HG03378 (cell line): ENCODE data around the gene MYDGF.

Experiments used
- ATAC-seq: cut with Tn5 transposase; IDR thresholded peaks from one replicate; pipeline ENCODE4 v1.9.1; 2021; ENCODE audit warnings: mild to moderate bottlenecking, moderate library complexity; ENCODE audit not compliant: unreplicated experiment

Gene MYDGF

GRCh38 chr19:4647676-4648644 lies 22.2 kb downstream of the MYDGF start:
- no peak for ATAC-seq

GRCh38 chr19:4645718-4646117 lies 24.4 kb downstream of the MYDGF start:
- ATAC-seq: no peak

- no peak for ATAC-seq
These were observed 27.5 kb downstream of the MYDGF start for GRCh38 chr19:4642625-4643024.

- no peak for ATAC-seq
These were observed 29.0 kb downstream of the MYDGF start for GRCh38 chr19:4641132-4641531.

GRCh38 chr19:4640247-4641000 lies 29.7 kb downstream of the MYDGF start:
- no peak for ATAC-seq

- peak; percentile 28 for ATAC-seq
These were observed 30.5 kb downstream of the MYDGF start for GRCh38 chr19:4639531-4640246.

GRCh38 chr19:4638828-4639530 lies 31.2 kb downstream of the MYDGF start, which contains the start of gene TNFAIP8L1:
TNFAIP8L1 (plus strand) TSS chr19:4639516; CDS start chr19:4651870, 12,354 bp downstream.
- ATAC-seq: peak; percentile 62

- ATAC-seq: no peak
These were observed 31.8 kb downstream of the MYDGF start for GRCh38 chr19:4638317-4638716.

GRCh38 chr19:4636761-4637160 lies 33.4 kb downstream of the MYDGF start:
- ATAC-seq: no peak

- no peak for ATAC-seq
These were observed 33.9 kb downstream of the MYDGF start for GRCh38 chr19:4636151-4636717.

- no peak for ATAC-seq
These were observed 34.4 kb downstream of the MYDGF start for GRCh38 chr19:4635754-4636116.

- ATAC-seq: no peak
These were observed 36.8 kb downstream of the MYDGF start for GRCh38 chr19:4633140-4633967.

- ATAC-seq: no peak
These were observed 45.3 kb downstream of the MYDGF start for GRCh38 chr19:4624733-4625362.

GRCh38 chr19:4624301-4624700 lies 45.8 kb downstream of the MYDGF start:
- no peak for ATAC-seq

- no peak for ATAC-seq
These were observed 47.3 kb downstream of the MYDGF start for GRCh38 chr19:4622695-4623421.

- no peak for ATAC-seq
These were observed 49.5 kb downstream of the MYDGF start for GRCh38 chr19:4620675-4621074.

- no peak for ATAC-seq
These were observed 50.4 kb downstream of the MYDGF start for GRCh38 chr19:4619668-4620294.

- no peak for ATAC-seq
These were observed 52.1 kb downstream of the MYDGF start for GRCh38 chr19:4618019-4618418.
